Adrenal gland (tissue), 12 donors: ENCODE data around the gene SRPK1. TPM values are rescaled to one million over a fixed set of nuclear protein-coding genes. Genes with fewer than 3 reads are reported as not detected.
"Not testable (repeated sequence)": the region's sequence is repeated elsewhere in the genome, so short reads cannot be mapped to it uniquely, and the experiment has no call there.

ENCODE experiments used
- DNase-seq, 7 donors: peaks; one replicate each; pipeline ENCODE4 v3.0.0-alpha.2; 2019 to 2020
- H3K27ac ChIP-seq, 5 donors: fragments of 200-600 bp; sonication (generic) in 4 of 5; 1 replicate in 3 of 5; 2 replicates in 2 of 5; pipeline versions ENCODE4 v1.5.1 to v1.8.0; 2016 to 2020; ENCODE audit warnings: mild to moderate bottlenecking in 1 of 5
- H3K27me3 ChIP-seq: fragments of 200-600 bp; 2 replicates; pipeline ENCODE4 v1.8.0; 2021
- H3K36me3 ChIP-seq, 2 donors: fragments of 200-600 bp; replicated peaks in 1 of 2; 1 replicate in 1 of 2; 2 replicates in 1 of 2; pipeline versions ENCODE4 v1.5.1 to v1.8.0; 2018 to 2022
- H3K4me1 ChIP-seq, 2 donors: fragments of 200-600 bp; replicated peaks in 1 of 2; 1 replicate in 1 of 2; 2 replicates in 1 of 2; pipeline versions ENCODE4 v1.5.1 to v1.8.0; 2018 to 2021
- H3K4me3 ChIP-seq, 4 donors: fragments of 200-600 bp; sonication (generic) in 3 of 4; one replicate each; pipeline ENCODE4 v1.5.1; 2016 to 2018
- H3K9me3 ChIP-seq, 3 donors: fragments of 200-600 bp; sonication (generic) in 1 of 3; replicated peaks in 1 of 3; 1 replicate in 2 of 3; 2 replicates in 1 of 3; pipeline versions ENCODE4 v1.5.1 to v1.8.0; 2016 to 2021
- CTCF ChIP-seq, 6 experiments: fragments of 450-650 bp in 4 of 6; fragments of 200-600 bp in 2 of 6; sonication (generic) in 1 of 6; IDR thresholded peaks; 1 replicate in 5 of 6; 2 replicates in 1 of 6; pipeline versions ENCODE4 v1.5.1 to v1.8.0; 2016 to 2021; ENCODE audit warnings: antibody characterized with exemption in 6 of 6, mild to moderate bottlenecking in 2 of 6, moderate library complexity in 1 of 6
- POLR2A ChIP-seq, 2 donors: fragments of 450-650 bp; IDR thresholded peaks; one replicate each; pipeline ENCODE4 v1.6.1; 2017; ENCODE audit warnings: antibody characterized with exemption in 2 of 2, mild to moderate bottlenecking in 2 of 2, moderate library complexity in 1 of 2
- WGBS, 4 donors: extraction: QIAGEN DNeasy Blood & Tissue Kit in 2 of 4; methylation state at CpG; one replicate each; pipeline versions ENCODE4 v1.1.5 to v1.1.7; 2013 to 2017; 5-methylcytosine and 5-hydroxymethylcytosine counted together
- intact Hi-C, 2 donors: fragments of 100-400 bp; cut with DNase I; formaldehyde crosslinking; loops; one replicate each; pipeline versions ENCODE4 v1.14.1 to v1.15.0; 2022 to 2023
- polyA plus RNA-seq, 3 donors: library from polyadenylated mRNA; stranded (reverse); fragments of 200-250 nt in 2 of 3; fragments of 350-450 nt in 1 of 3; fragmentation: Illumina TruSeq in 1 of 3; extraction: RNeasy Lipid Tissue Mini Kit (QIAGEN cat#74804) in 1 of 3; gene quantifications; one replicate each; pipeline ENCODE4 v1.2.3, GENCODE V29; 2013 to 2014
- total RNA-seq, 9 donors: library from RNA; depleted of rRNA in 4 of 9; stranded (reverse); fragments of >200 nt in 4 of 9; fragments of 120-200 nt in 1 of 9; fragmentation: NEBNext Ultra II Directional in 1 of 9; extraction: Animal tissue kit (Norgen Biotek cat#: 25700) in 1 of 9; gene quantifications; one replicate each; pipeline versions ENCODE4 v1.1.0 to v1.2.4, GENCODE V29; 2013 to 2023
- donor health status: healthy with polysubstance abuse.
- donor health status: Bipolar disorder and iron deficiency.
- donor health status: DM: yes; HTN: yes; CAD: no.
- donor health status: DM: no; HTN: no; CAD: no.
- donor health status: DM: no; HTN: no; CAD: no.
- donor health status: DM: yes; HTN: yes; CAD: no.

SRPK1 gene
- total and polyA plus RNA-seq, 12 donors, result 5.1 to 37.7 (median 15.8) TPM

GRCh38 chr6:35922139-35922554 is 1.2 kb upstream of the SRPK1 start:
- DNase-seq, result no peak
- Histone ChIP-seq H3K36me3 (no peaks in the 10 kb centered on the region), H3K27ac (no peak overlapping the region), H3K9me3 (no peaks in the 10 kb centered on the region), H3K4me3 (no peak overlapping the region), H3K27me3 (no peaks in the 10 kb centered on the region), H3K4me1 (peaks cover 0 to 30% of the 10 kb centered on the region in 2 donors)
- WGBS, 4 donors, result 75 to 85% (median 81%) methylated on average over 5 of the region's 5 CpGs
- intact Hi-C loops, result no loop called here
- no peak for TF ChIP-seq POLR2A (IDR thresholded peaks at IDR 0.05)
- TF ChIP-seq CTCF (IDR thresholded peaks at IDR 0.05), result no peak

- peak in 4 of 7 donors; percentile 11 to 27 (median 18) for DNase-seq
- 7 to 19% (median 12%) methylated on average over 22 to 48 of the region's 50 CpGs for WGBS, 4 donors
- intact Hi-C loops, result no loop called here
- H3K27me3 ChIP-seq, result no peaks in the 10 kb centered on the region
- H3K4me3 ChIP-seq, result peak overlapping the region in 3 of 4 donors; percentile 40 to 86 (median 58)
- H3K9me3 ChIP-seq, result no peaks in the 10 kb centered on the region
- H3K36me3 ChIP-seq, result no peaks in the 10 kb centered on the region
- H3K4me1 ChIP-seq, result peaks cover 0 to 30% of the 10 kb centered on the region in 2 donors
- TF ChIP-seq POLR2A (IDR thresholded peaks at IDR 0.05) (no peak), CTCF (IDR thresholded peaks at IDR 0.05) (no peak)
- peak overlapping the region in 2 of 5 donors; percentile 17 to 56 for H3K27ac ChIP-seq
Observed at GRCh38 chr6:35919827-35920751, 809 bp downstream of the SRPK1 start.

DNA sequence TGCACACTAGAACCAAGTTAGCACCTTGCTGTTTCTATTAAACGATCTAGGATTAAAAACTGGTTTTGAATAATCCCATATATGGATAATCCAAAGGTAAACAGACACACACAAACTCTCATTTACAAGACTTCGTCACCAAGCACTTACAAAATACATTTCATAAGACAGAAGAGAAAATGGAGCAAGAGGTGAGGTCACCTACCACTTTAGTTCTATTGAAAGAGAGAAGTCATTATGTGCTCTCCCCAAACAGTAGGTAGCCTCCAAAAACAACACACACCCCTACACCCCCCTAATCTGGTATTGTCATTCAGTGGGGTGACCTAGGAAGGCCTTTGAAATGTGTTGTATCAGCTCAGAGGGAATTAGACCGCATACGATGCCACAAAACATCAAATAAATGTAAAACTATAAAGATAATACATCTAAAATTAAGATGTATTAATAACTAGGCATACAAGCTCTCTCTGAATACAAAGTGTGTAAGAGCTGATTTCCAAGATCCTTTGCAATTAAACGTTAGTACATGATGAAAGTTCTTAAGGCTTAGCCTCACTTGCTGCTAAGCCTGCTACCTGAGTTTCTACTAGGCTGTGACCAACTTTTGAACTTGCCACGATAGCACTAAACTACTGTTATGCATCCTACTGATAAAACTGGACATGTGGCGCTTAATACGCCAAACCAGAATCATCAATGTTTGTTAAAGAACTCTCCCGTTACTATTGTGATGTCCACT is 1.6 kb downstream of the SRPK1 start:
- H3K27ac ChIP-seq, result no peak overlapping the region
- H3K27me3 ChIP-seq, result no peaks in the 10 kb centered on the region
- peaks cover 0 to 30% of the 10 kb centered on the region in 2 donors for H3K4me1 ChIP-seq
- DNase-seq, result no peak
- H3K4me3 ChIP-seq, result peak overlapping the region in 2 of 4 donors; percentile 58 to 86
- no peaks in the 10 kb centered on the region for H3K9me3 ChIP-seq
- H3K36me3 ChIP-seq, result no peaks in the 10 kb centered on the region
- intact Hi-C loops, result no loop called here
- 51 to 61% (median 56%) methylated on average over 9 of the region's 9 CpGs for WGBS, 4 donors
- TF ChIP-seq CTCF (IDR thresholded peaks at IDR 0.05) (no peak), POLR2A (IDR thresholded peaks at IDR 0.05) (no peak)

DNA sequence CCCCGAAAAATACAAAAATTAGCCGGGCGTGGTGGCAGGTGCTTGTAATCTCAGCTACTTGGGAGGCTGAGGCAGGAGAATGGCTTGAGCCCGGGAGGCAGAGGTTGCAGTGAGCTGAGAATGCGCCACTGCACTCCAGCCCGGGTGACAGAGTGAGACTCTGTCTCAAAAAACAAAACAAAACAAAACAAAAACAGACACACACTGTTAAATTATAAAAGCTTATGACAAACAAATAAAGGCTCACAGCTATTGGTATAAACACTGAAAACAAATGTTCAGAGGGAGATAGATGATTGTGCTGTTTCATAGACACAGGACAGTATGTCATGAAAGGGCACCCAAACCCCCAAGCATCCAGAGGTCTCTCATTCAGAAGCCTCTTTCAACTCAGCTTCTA is 4.0 kb downstream of the SRPK1 start:
- H3K27me3 ChIP-seq, H3K36me3 ChIP-seq, DNase-seq, H3K9me3 ChIP-seq, intact Hi-C loops, H3K4me3 ChIP-seq, H3K27ac ChIP-seq: not testable (repeated sequence)
- WGBS, 4 donors, result 85 to 92% (median 91%) methylated on average over 6 of the region's 6 CpGs
- peaks cover 0 to 29% of the 10 kb centered on the region in 2 donors for H3K4me1 ChIP-seq
